HG03575 (cell line): ENCODE results near the gene ACBD6.
"Not testable (repeated sequence)": the region's sequence is repeated elsewhere in the genome, so short reads cannot be mapped to it uniquely, and the experiment has no call there.

Experiments
- ATAC-seq: cut with Tn5 transposase; IDR thresholded peaks from one replicate; pipeline ENCODE4 v1.9.1; 2021; ENCODE audit not compliant: unreplicated experiment, insufficient number of reproducible peaks, low FRiP score; ENCODE audit errors: extremely low read depth

Gene ACBD6

GRCh38 chr1:180433873-180434272 lies 68.5 kb downstream of the ACBD6 start:
- ATAC-seq = no peak

- no peak for ATAC-seq
These were observed 70.7 kb downstream of the ACBD6 start for GRCh38 chr1:180431683-180432082.

GRCh38 chr1:180428782-180429695 lies 73.3 kb downstream of the ACBD6 start:
- no peak for ATAC-seq

GRCh38 chr1:180425952-180426351 lies 76.4 kb downstream of the ACBD6 start:
- no peak for ATAC-seq

GRCh38 chr1:180424848-180425457 lies 77.4 kb downstream of the ACBD6 start:
- no peak for ATAC-seq

- no peak for ATAC-seq
These were observed 80.8 kb downstream of the ACBD6 start for GRCh38 chr1:180421614-180422013.

GRCh38 chr1:180421145-180421544 lies 81.2 kb downstream of the ACBD6 start:
- not testable (repeated sequence) for ATAC-seq

- ATAC-seq = no peak
These were observed 86.3 kb downstream of the ACBD6 start for GRCh38 chr1:180415985-180416633.

- ATAC-seq = no peak
These were observed 87.0 kb downstream of the ACBD6 start for GRCh38 chr1:180415236-180415848.

- no peak for ATAC-seq
These were observed 89.8 kb downstream of the ACBD6 start for GRCh38 chr1:180412583-180412982.

- ATAC-seq = not testable (repeated sequence)
These were observed 94.2 kb downstream of the ACBD6 start for GRCh38 chr1:180408128-180408527.

- no peak for ATAC-seq
These were observed 95.3 kb downstream of the ACBD6 start for GRCh38 chr1:180407051-180407450.

GRCh38 chr1:180402551-180402950 lies 99.8 kb downstream of the ACBD6 start:
- ATAC-seq = no peak

GRCh38 chr1:180402001-180402400 lies 100.4 kb downstream of the ACBD6 start:
- no peak for ATAC-seq

GRCh38 chr1:180397175-180397574 lies 105.2 kb downstream of the ACBD6 start:
- no peak for ATAC-seq

- ATAC-seq = no peak
These were observed 109.8 kb downstream of the ACBD6 start for GRCh38 chr1:180392427-180393145.

- ATAC-seq = no peak
These were observed 110.4 kb downstream of the ACBD6 start for GRCh38 chr1:180392020-180392419.

- no peak for ATAC-seq
These were observed 115.0 kb downstream of the ACBD6 start for GRCh38 chr1:180387413-180387812.
